Thyroid gland (tissue), 4 donors: ENCODE measurements around the gene HRC. TPM values are rescaled to one million over a fixed set of nuclear protein-coding genes. Genes with fewer than 3 reads are reported as not detected.
A peak's percentile ranks its signal among the peaks of the same experiment; 100 is the strongest.
"Not testable (repeated sequence)": the region's sequence is repeated elsewhere in the genome, so short reads cannot be mapped to it uniquely, and the experiment has no call there.

ENCODE experiments used
- DNase-seq, 2 donors: peaks; one replicate each; pipeline ENCODE4 v3.0.0-alpha.2; 2019
- H3K27ac ChIP-seq, 3 donors: fragments of 200-600 bp; sonication (generic); 1 replicate in 2 of 3; 2 replicates in 1 of 3; pipeline ENCODE4 v1.5.1; 2016 to 2019; ENCODE audit warnings: mild to moderate bottlenecking in 1 of 3, moderate library complexity in 1 of 3
- H3K27me3 ChIP-seq: fragments of 200-600 bp; sonication (generic); one replicate; pipeline ENCODE4 v1.5.1; 2019
- H3K36me3 ChIP-seq, 2 donors: fragments of 200-600 bp; sonication (generic); one replicate each; pipeline ENCODE4 v1.5.1; 2016 to 2019
- H3K4me1 ChIP-seq, 2 donors: fragments of 200-600 bp; sonication (generic); one replicate each; pipeline ENCODE4 v1.5.1; 2017 to 2019
- H3K4me3 ChIP-seq, 3 donors: fragments of 200-600 bp; sonication (generic); replicated peaks in 1 of 3; 1 replicate in 2 of 3; 2 replicates in 1 of 3; pipeline ENCODE4 v1.5.1; 2016; ENCODE audit warnings: mild to moderate bottlenecking in 1 of 3
- H3K9me3 ChIP-seq: fragments of 200-600 bp; sonication (generic); one replicate; pipeline ENCODE4 v1.5.1; 2017
- CTCF ChIP-seq, 6 experiments: fragments of 200-600 bp in 3 of 6; fragments of 450-650 bp in 3 of 6; sonication (generic) in 3 of 6; IDR thresholded peaks; one replicate each; pipeline ENCODE4 v1.5.1; 2016 to 2019; ENCODE audit warnings: antibody characterized with exemption in 6 of 6, mild to moderate bottlenecking in 2 of 6, inconsistent platforms in 1 of 6, moderate library complexity in 1 of 6
- POLR2A ChIP-seq, 2 donors: fragments of 450-650 bp; IDR thresholded peaks; one replicate each; pipeline ENCODE4 v1.6.1; 2017; ENCODE audit warnings: antibody characterized with exemption in 2 of 2, mild to moderate bottlenecking in 2 of 2, moderate library complexity in 1 of 2
- WGBS, 2 donors: methylation state at CpG; one replicate each; pipeline ENCODE4 v1.1.5; 2017; 5-methylcytosine and 5-hydroxymethylcytosine counted together
- intact Hi-C: fragments of 100-400 bp; cut with DNase I; formaldehyde crosslinking; loops from one replicate; pipeline ENCODE4 v1.15.1; 2023
- total RNA-seq, 4 donors: library from RNA; depleted of rRNA; stranded (reverse); fragments of >200 nt; gene quantifications; one replicate each; pipeline ENCODE4 v1.2.3, GENCODE V29; 2016

Gene HRC
- total RNA-seq, 4 donors from 2014 or later: 1.1 to 4.1 (median 2.1) TPM

GRCh38 chr19:49150106-49150943 is 4.9 kb downstream of the HRC start:
- Histone ChIP-seq H3K27me3 (no peaks in the 10 kb centered on the region), H3K27ac (peak overlapping the region; percentile 51 to 84 (median 83)), H3K36me3 (no peaks in the 10 kb centered on the region), H3K9me3 (no peaks in the 10 kb centered on the region), H3K4me3 (peak overlapping the region; percentile 27 to 60 (median 49)), H3K4me1 (peaks cover 23 to 35% of the 10 kb centered on the region in 2 donors)
- intact Hi-C loops: loop anchor here (5.0 kb wide), 2 partner anchors 33 to 47 kb away; partner anchors contain the start of genes C19orf73 and PPFIA3
- peak; percentile 88 to 89 for DNase-seq
- WGBS, 2 donors: 1% methylated on average over 25 to 30 of the region's 75 CpGs
- TF ChIP-seq POLR2A (IDR thresholded peaks at IDR 0.05) (peak in 1 of 2 donors; percentile 62), CTCF (IDR thresholded peaks at IDR 0.05) (peak in 1 of 6 experiments; percentile 11)

GRCh38 chr19:49149652-49150105 is 5.5 kb downstream of the HRC start:
- intact Hi-C loops: loop anchor here (5.0 kb wide), 3 partner anchors 32 to 52 kb away; partner anchors contain the start of genes C19orf73 and PPFIA3
- Histone ChIP-seq H3K27me3 (no peaks in the 10 kb centered on the region), H3K4me3 (peak overlapping the region; percentile 27 to 60 (median 49)), H3K4me1 (peaks cover 23 to 36% of the 10 kb centered on the region in 2 donors), H3K27ac (peak overlapping the region; percentile 51 to 84 (median 83)), H3K9me3 (no peaks in the 10 kb centered on the region), H3K36me3 (no peaks in the 10 kb centered on the region)
- peak; percentile 72 to 76 for DNase-seq
- 0 to 1% methylated on average over 20 to 22 of the region's 23 CpGs for WGBS, 2 donors
- TF ChIP-seq POLR2A (IDR thresholded peaks at IDR 0.05) (no peak), CTCF (IDR thresholded peaks at IDR 0.05) (no peak)

- Histone ChIP-seq H3K9me3 (no peaks in the 10 kb centered on the region), H3K4me3 (peak overlapping the region; percentile 27 to 60 (median 49)), H3K27ac (peak overlapping the region; percentile 51 to 84 (median 83)), H3K36me3 (no peaks in the 10 kb centered on the region), H3K4me1 (peaks cover 23 to 36% of the 10 kb centered on the region in 2 donors), H3K27me3 (no peaks in the 10 kb centered on the region)
- intact Hi-C loops: loop anchor here (5.0 kb wide), 1 partner anchor 52 kb away; no protein-coding TSS in a partner anchor
- TF ChIP-seq POLR2A (IDR thresholded peaks at IDR 0.05) (peak in 1 of 2 donors; percentile 81), CTCF (IDR thresholded peaks at IDR 0.05) (no peak)
- WGBS, 2 donors: 1 to 3% methylated on average over 20 to 29 of the region's 49 CpGs
- peak; percentile 99 to 100 for DNase-seq
Observed at GRCh38 chr19:49148784-49149651, 6.2 kb downstream of the HRC start.

GRCh38 chr19:49148044-49148682 is 7.0 kb downstream of the HRC start:
- Histone ChIP-seq H3K27me3 (no peaks in the 10 kb centered on the region), H3K4me1 (peaks cover 23 to 38% of the 10 kb centered on the region in 2 donors), H3K4me3 (peak overlapping the region in 1 of 3 donors; percentile 13), H3K36me3 (no peaks in the 10 kb centered on the region), H3K27ac (peak overlapping the region in 2 of 3 donors; percentile 25 to 83), H3K9me3 (no peaks in the 10 kb centered on the region)
- no peak for TF ChIP-seq CTCF (IDR thresholded peaks at IDR 0.05)
- no peak for TF ChIP-seq POLR2A (IDR thresholded peaks at IDR 0.05)
- no peak for DNase-seq
- intact Hi-C loops: loop anchor here (5.0 kb wide), 1 partner anchor 51 kb away; no protein-coding TSS in a partner anchor
- WGBS, 2 donors: 71 to 79% methylated on average over 8 to 11 of the region's 11 CpGs

- H3K4me3 ChIP-seq, H3K27ac ChIP-seq, H3K36me3 ChIP-seq, H3K27me3 ChIP-seq, H3K9me3 ChIP-seq: not testable (repeated sequence)
- H3K4me1 ChIP-seq: peaks cover 22 to 41% of the 10 kb centered on the region in 2 donors
- intact Hi-C loops: loop anchor here (5.0 kb wide), 1 partner anchor 49 kb away; no protein-coding TSS in a partner anchor
- 19 to 24% methylated on average over 6 to 7 of the region's 7 CpGs for WGBS, 2 donors
- DNase-seq: peak; percentile 41 to 50
Observed at GRCh38 chr19:49146408-49146770, 8.8 kb downstream of the HRC start.
